Fibroblast of lung (primary cell): ENCODE measurements around the gene LMBRD1. TPM values are rescaled to one million over a fixed set of nuclear protein-coding genes. Genes with fewer than 3 reads are reported as not detected.

Experiments
- DNase-seq, 2 donors: peaks; one replicate each; pipeline versions ENCODE4 v3.0.0 to v3.0.0-alpha.2; 2010; ENCODE audit warnings: low read depth in 2 of 2
- H2AFZ ChIP-seq: 2 replicates; pipeline ENCODE4 v1.5.1; 2012; ENCODE audit warnings: low read length, control low read depth, inconsistent platforms
- H3K27ac ChIP-seq: 2 replicates; pipeline ENCODE4 v1.5.1; 2011; ENCODE audit warnings: low read length, control low read depth; ENCODE audit not compliant: insufficient read depth
- H3K27me3 ChIP-seq: 2 replicates; pipeline ENCODE4 v1.5.1; 2011; ENCODE audit warnings: mild to moderate bottlenecking, low read length; ENCODE audit not compliant: control insufficient read depth, insufficient read depth
- H3K36me3 ChIP-seq: 2 replicates; pipeline ENCODE4 v1.5.1; 2011; ENCODE audit warnings: low read length; ENCODE audit not compliant: control insufficient read depth, insufficient read depth
- H3K4me1 ChIP-seq: 2 replicates; pipeline ENCODE4 v1.5.1; 2011; ENCODE audit warnings: low read length; ENCODE audit not compliant: control insufficient read depth, insufficient read depth; ENCODE audit errors: extremely low read depth
- H3K4me2 ChIP-seq: 2 replicates; pipeline ENCODE4 v1.5.1; 2011; ENCODE audit warnings: low read length, control low read depth; ENCODE audit not compliant: insufficient read depth; ENCODE audit errors: extremely low read depth
- H3K4me3 ChIP-seq, 4 experiments: fragments of 200-600 bp in 1 of 4; sonication (generic) in 1 of 4; replicated peaks in 1 of 4; 2 replicates each; pipeline ENCODE4 v1.5.1; 2011 to 2016; ENCODE audit warnings: low read length in 4 of 4, low read depth in 3 of 4, mild to moderate bottlenecking in 3 of 4, control low read depth in 2 of 4, inconsistent platforms in 1 of 4, mixed read lengths in 1 of 4; ENCODE audit not compliant: insufficient read depth in 1 of 4; ENCODE audit errors: control extremely low read depth in 1 of 4
- H3K79me2 ChIP-seq: 2 replicates; pipeline ENCODE4 v1.5.1; 2012; ENCODE audit warnings: mild to moderate bottlenecking, low read length, inconsistent platforms; ENCODE audit not compliant: control insufficient read depth, insufficient read depth
- H3K9ac ChIP-seq: 2 replicates; pipeline ENCODE4 v1.5.1; 2011; ENCODE audit warnings: mild to moderate bottlenecking, low read length, control low read depth; ENCODE audit not compliant: insufficient read depth
- H3K9me3 ChIP-seq: 2 replicates; pipeline ENCODE4 v1.5.1; 2012; ENCODE audit warnings: low read depth, low read length; ENCODE audit not compliant: control insufficient read depth, insufficient read depth
- H4K20me1 ChIP-seq: 2 replicates; pipeline ENCODE4 v1.5.1; 2011; ENCODE audit warnings: low read length; ENCODE audit not compliant: control insufficient read depth, insufficient read depth; ENCODE audit errors: extremely low read depth
- CTCF ChIP-seq, 2 donors: IDR thresholded peaks in 1 of 2; conservative IDR thresholded peaks in 1 of 2; 1 replicate in 1 of 2; 2 replicates in 1 of 2; pipeline ENCODE4 v1.5.1; 2011 to 2012; ENCODE audit warnings: low read length in 2 of 2, control low read depth in 1 of 2, inconsistent platforms in 1 of 2, low read depth in 1 of 2, mild to moderate bottlenecking in 1 of 2
- EZH2 ChIP-seq: IDR thresholded peaks from 2 replicates; pipeline ENCODE4 v1.5.1; 2012; ENCODE audit warnings: low read length, control low read depth, mild to moderate bottlenecking; ENCODE audit errors: missing control alignments
- polyA plus RNA-seq, 2 donors: library from polyadenylated mRNA; depleted of rRNA in 1 of 2; stranded (reverse) in 1 of 2; unstranded in 1 of 2; fragments of >200 nt; gene quantifications; 2 replicates each; pipeline ENCODE4 v1.2.1, GENCODE V29; 2011 to 2012; ENCODE audit warnings: missing spikeins in 1 of 2
- total RNA-seq: library from RNA; depleted of rRNA; stranded (reverse); fragments of >200 nt; gene quantifications from 2 replicates; pipeline ENCODE4 v1.2.1, GENCODE V29; 2014

LMBRD1 gene
- total and polyA plus RNA-seq, 2 donors (not counting 1 experiment from before 2014, with no cell fraction given) = 30.7 to 46.5 TPM

DNA sequence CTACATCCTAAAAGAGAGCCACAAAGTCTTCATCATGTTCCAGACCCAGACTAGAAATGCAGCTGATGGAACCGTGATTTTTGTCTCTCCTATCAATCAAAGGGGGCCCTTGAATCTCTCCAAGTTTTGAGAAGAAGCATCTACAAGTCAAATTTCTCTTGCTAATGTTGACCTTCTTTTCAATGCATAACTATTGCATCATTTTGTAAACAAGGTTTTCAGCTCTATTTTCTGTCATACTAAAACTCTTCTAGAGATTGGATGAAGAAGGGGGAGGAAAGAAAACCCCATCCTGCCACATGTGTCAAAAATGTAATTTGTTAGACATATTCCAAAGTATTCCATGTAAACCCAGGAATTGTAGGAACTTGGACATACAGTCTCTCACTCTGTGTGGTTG is 169.2 kb downstream of the LMBRD1 start:
- Histone ChIP-seq H3K4me1 (no peaks in the 10 kb centered on the region), H3K9me3 (no peaks in the 10 kb centered on the region), H3K79me2 (no peaks in the 10 kb centered on the region), H3K9ac (no peak overlapping the region), H3K27me3 (no peaks in the 10 kb centered on the region), H3K27ac (no peak overlapping the region), H3K4me3 (no peak overlapping the region), H3K36me3 (no peaks in the 10 kb centered on the region), H2AFZ (no peak overlapping the region), H3K4me2 (no peak overlapping the region), H4K20me1 (no peaks in the 10 kb centered on the region)
- TF ChIP-seq EZH2 (no peak), CTCF (conservative IDR thresholded peaks at IDR 0.05 in 1 of 2, IDR thresholded peaks at IDR 0.05 in 1 of 2; ENCODE audit: low read depth in 1 of 2, low read length in 2 of 2) (no peak)
- DNase-seq = no peak

DNA sequence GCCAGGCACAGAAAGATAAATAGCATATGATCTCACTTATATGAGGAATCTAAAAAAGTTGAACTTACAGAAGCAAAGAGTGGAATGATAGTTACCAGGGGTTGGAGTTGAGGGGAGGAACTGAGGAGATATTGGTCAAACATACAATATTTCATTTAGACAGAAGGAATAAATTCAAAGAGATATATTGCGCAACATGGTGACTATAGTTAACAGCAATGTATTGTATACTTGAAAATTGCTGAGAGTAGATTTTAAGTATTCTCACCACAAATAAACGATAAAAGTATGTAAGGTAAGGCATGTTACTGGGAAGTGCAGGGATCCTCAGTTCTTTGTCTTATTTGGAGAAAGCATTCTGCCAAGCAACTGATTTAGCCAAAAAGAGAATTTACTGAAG is 171.9 kb downstream of the LMBRD1 start:
- Histone ChIP-seq H3K9me3 (no peaks in the 10 kb centered on the region), H3K4me1 (no peaks in the 10 kb centered on the region), H3K27me3 (no peaks in the 10 kb centered on the region), H3K4me2 (no peak overlapping the region), H3K9ac (no peak overlapping the region), H3K79me2 (no peaks in the 10 kb centered on the region), H4K20me1 (no peaks in the 10 kb centered on the region), H3K27ac (no peak overlapping the region), H2AFZ (no peak overlapping the region), H3K36me3 (no peaks in the 10 kb centered on the region), H3K4me3 (no peak overlapping the region)
- TF ChIP-seq CTCF (conservative IDR thresholded peaks at IDR 0.05 in 1 of 2, IDR thresholded peaks at IDR 0.05 in 1 of 2; ENCODE audit: low read depth in 1 of 2, low read length in 2 of 2) (no peak), EZH2 (no peak)
- DNase-seq = peak in 1 of 2 donors; percentile 0

Other genes starting within 250 kb of the LMBRD1 start
- gene COL19A1, start 69.5 kb upstream of the LMBRD1 start, total RNA-seq = under 0.01 TPM in 1 of 2 replicates, not detected in the other
- 0.01 TPM in 1 of 2 replicates, not detected in the other for gene COL19A1, start 69.5 kb upstream of the LMBRD1 start, polyA plus RNA-seq